Mesendoderm (in vitro differentiated cells): ENCODE data around the gene BGN.

Source experiments
- DNase-seq: peaks from one replicate; pipeline ENCODE4 v3.0.0; 2013
- H2AK5ac ChIP-seq: 2 replicates; pipeline ENCODE4 v1.6.1; 2013; ENCODE audit warnings: low read length, inconsistent platforms
- H2BK120ac ChIP-seq: 2 replicates; pipeline ENCODE4 v1.6.1; 2013; ENCODE audit warnings: low read depth, mild to moderate bottlenecking, low read length, moderate library complexity, mixed read lengths
- H2BK15ac ChIP-seq: replicated peaks from 2 replicates; pipeline ENCODE4 v1.6.1; 2013; ENCODE audit warnings: low read depth, mild to moderate bottlenecking, moderate library complexity
- H2BK5ac ChIP-seq: 2 replicates; pipeline ENCODE4 v1.6.1; 2013; ENCODE audit warnings: low read length, inconsistent platforms
- H3K18ac ChIP-seq: 2 replicates; pipeline ENCODE4 v1.6.1; 2013; ENCODE audit warnings: mild to moderate bottlenecking, low read length, mixed read lengths
- H3K23ac ChIP-seq: one replicate; pipeline ENCODE4 v1.6.1; 2013; ENCODE audit warnings: low read length
- H3K27ac ChIP-seq: 2 replicates; pipeline ENCODE4 v1.5.1; 2013; ENCODE audit warnings: low read depth, mild to moderate bottlenecking, inconsistent platforms, low read length, moderate library complexity
- H3K27me3 ChIP-seq: 2 replicates; pipeline ENCODE4 v1.6.1; 2013; ENCODE audit warnings: low read length, control low read depth, mild to moderate bottlenecking, inconsistent platforms; ENCODE audit not compliant: insufficient read depth, poor library complexity
- H3K36me3 ChIP-seq: 2 replicates; pipeline ENCODE4 v1.6.1; 2013; ENCODE audit warnings: low read length, inconsistent platforms; ENCODE audit not compliant: control insufficient read depth, insufficient read depth
- H3K4ac ChIP-seq: one replicate; pipeline ENCODE4 v1.6.1; 2013; ENCODE audit warnings: low read depth, mild to moderate bottlenecking, low read length, moderate library complexity
- H3K4me1 ChIP-seq: 2 replicates; pipeline ENCODE4 v1.6.1; 2013; ENCODE audit warnings: low read depth, low read length, inconsistent platforms; ENCODE audit not compliant: control insufficient read depth
- H3K4me2 ChIP-seq: 2 replicates; pipeline ENCODE4 v1.6.1; 2013; ENCODE audit warnings: low read length
- H3K4me3 ChIP-seq: 2 replicates; pipeline ENCODE4 v1.5.1; 2013; ENCODE audit warnings: mild to moderate bottlenecking, low read length
- H3K56ac ChIP-seq: one replicate; pipeline ENCODE4 v1.6.1; 2013; ENCODE audit warnings: low read length
- H3K79me1 ChIP-seq: 2 replicates; pipeline ENCODE4 v1.6.1; 2013; ENCODE audit warnings: low read length, inconsistent platforms
- H3K79me2 ChIP-seq: 2 replicates; pipeline ENCODE4 v1.6.1; 2013; ENCODE audit warnings: mild to moderate bottlenecking, low read length; ENCODE audit not compliant: control insufficient read depth, insufficient read depth
- H3K9ac ChIP-seq: 2 replicates; pipeline ENCODE4 v1.6.1; 2013; ENCODE audit warnings: low read length, inconsistent platforms
- H4K5ac ChIP-seq: one replicate; pipeline ENCODE4 v1.6.1; 2013; ENCODE audit warnings: low read length
- H4K8ac ChIP-seq: one replicate; pipeline ENCODE4 v1.6.1; 2013; ENCODE audit warnings: low read depth, mild to moderate bottlenecking, control low read depth, low read length, moderate library complexity
- WGBS: extraction: QIAGEN DNeasy Blood & Tissue Kit; methylation state at CpG from one replicate; pipeline ENCODE4 v1.1.7; 2013; ENCODE audit warnings: low lambda C conversion rate, missing lambda C conversion rate; ENCODE audit not compliant: insufficient coverage; ENCODE audit errors: extremely low coverage; 5-methylcytosine and 5-hydroxymethylcytosine counted together

Gene BGN

DNA sequence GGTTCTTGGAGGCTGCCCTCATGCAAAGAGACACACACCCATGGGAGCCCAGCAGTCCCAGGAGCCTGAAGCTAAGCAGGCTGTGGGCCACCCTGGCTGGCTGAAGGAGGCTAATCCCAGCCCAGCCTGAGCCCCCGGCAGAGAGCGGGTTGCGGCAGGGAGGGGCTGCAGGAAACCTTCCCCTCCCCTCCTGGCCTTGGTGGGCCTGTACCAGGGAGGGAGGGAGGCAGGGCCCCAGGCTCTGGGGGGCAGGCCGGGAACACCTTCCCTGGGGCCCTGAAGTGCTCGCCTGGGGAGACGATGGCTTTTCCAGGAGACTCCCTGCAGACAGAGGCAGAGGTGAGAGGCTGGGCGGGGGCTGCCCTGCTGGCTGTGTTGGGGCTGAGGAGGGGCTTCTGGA, 3.7 kb downstream of the BGN start:
- Histone ChIP-seq H4K5ac (no peak overlapping the region), H3K36me3 (no peaks in the 10 kb centered on the region), H3K23ac (no peak overlapping the region), H3K27ac (no peak overlapping the region), H3K79me2 (no peaks in the 10 kb centered on the region), H2BK15ac (no peak overlapping the region), H3K4me2 (no peak overlapping the region), H3K56ac (no peak overlapping the region), H2AK5ac (no peak overlapping the region), H2BK120ac (no peak overlapping the region), H3K18ac (no peak overlapping the region), H2BK5ac (no peak overlapping the region), H4K8ac (no peak overlapping the region), H3K9ac (no peak overlapping the region), H3K4ac (no peak overlapping the region), H3K4me3 (no peak overlapping the region), H3K27me3 (no peaks in the 10 kb centered on the region), H3K79me1 (no peaks in the 10 kb centered on the region), H3K4me1 (no peaks in the 10 kb centered on the region)
- no CpG with 5 or more reads among the region's 7 CpGs for WGBS
- DNase-seq: no peak

GRCh38 chrX:153499341-153499740, 4.6 kb downstream of the BGN start:
- Histone ChIP-seq H4K8ac (no peak overlapping the region), H3K4ac (no peak overlapping the region), H2AK5ac (no peak overlapping the region)

GRCh38 chrX:153499876-153500275, 5.1 kb downstream of the BGN start:
- Histone ChIP-seq H2BK120ac (no peak overlapping the region), H3K27ac (no peak overlapping the region), H3K4ac (no peak overlapping the region), H4K8ac (no peak overlapping the region), H3K79me2 (no peaks in the 10 kb centered on the region), H3K56ac (no peak overlapping the region), H3K4me2 (no peak overlapping the region), H3K4me1 (no peaks in the 10 kb centered on the region), H2BK15ac (no peak overlapping the region), H3K27me3 (no peaks in the 10 kb centered on the region), H3K4me3 (no peak overlapping the region), H3K23ac (no peak overlapping the region), H2AK5ac (no peak overlapping the region), H3K18ac (no peak overlapping the region), H4K5ac (no peak overlapping the region), H3K9ac (no peak overlapping the region), H3K79me1 (no peaks in the 10 kb centered on the region), H2BK5ac (no peak overlapping the region), H3K36me3 (no peaks in the 10 kb centered on the region)
- DNase-seq: no peak
- WGBS: no CpG with 5 or more reads among the region's 17 CpGs

More at GRCh38 chrX:153499341-153499740, 4.6 kb downstream of the BGN start:
- no peak overlapping the region for H2BK15ac ChIP-seq
- no peak for DNase-seq
- no peaks in the 10 kb centered on the region for H3K27me3 ChIP-seq
- no peak overlapping the region for H3K4me3 ChIP-seq
- no peaks in the 10 kb centered on the region for H3K4me1 ChIP-seq
- no peak overlapping the region for H3K4me2 ChIP-seq
- H2BK120ac ChIP-seq: no peak overlapping the region
- H3K56ac ChIP-seq: no peak overlapping the region
- whole genome bisulfite sequencing: no CpG with 5 or more reads among the region's 15 CpGs
- H3K79me1 ChIP-seq: no peaks in the 10 kb centered on the region
- no peak overlapping the region for H3K18ac ChIP-seq
- H3K27ac ChIP-seq: no peak overlapping the region
- H4K5ac ChIP-seq: no peak overlapping the region
- no peak overlapping the region for H3K23ac ChIP-seq
- H2BK5ac ChIP-seq: no peak overlapping the region
- no peak overlapping the region for H3K9ac ChIP-seq
- no peaks in the 10 kb centered on the region for H3K79me2 ChIP-seq
- H3K36me3 ChIP-seq: no peaks in the 10 kb centered on the region

- H3K18ac ChIP-seq: no peak overlapping the region
- no peak overlapping the region for H3K27ac ChIP-seq
- no CpG with 5 or more reads among the region's 9 CpGs for WGBS
Measured at GRCh38 chrX:153500676-153501280, 6.0 kb downstream of the BGN start.

DNA sequence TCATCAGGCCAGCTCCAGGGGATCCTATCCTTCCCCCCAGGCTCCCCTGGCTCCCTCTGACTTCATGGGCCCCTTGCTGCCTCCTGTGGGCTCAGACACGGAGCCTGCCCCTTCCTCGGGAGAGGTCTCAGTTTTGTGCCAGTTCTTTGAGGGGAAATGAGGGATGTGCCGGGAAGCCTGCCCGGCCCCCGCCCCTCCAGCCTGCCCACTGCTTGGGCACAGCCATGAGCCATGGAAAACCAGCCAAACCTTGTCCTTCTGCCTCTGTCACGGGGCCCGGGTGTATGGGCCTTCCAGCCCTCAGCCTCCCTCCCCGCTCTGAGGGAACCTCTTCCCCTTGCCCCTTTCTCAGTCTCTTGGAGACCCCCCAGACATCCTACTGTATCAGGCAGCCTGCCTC, 6.8 kb downstream of the BGN start:
- no peak overlapping the region for H3K56ac ChIP-seq
- H3K27me3 ChIP-seq: no peaks in the 10 kb centered on the region
- H3K4ac ChIP-seq: no peak overlapping the region
- no peak overlapping the region for H2BK120ac ChIP-seq
- H3K36me3 ChIP-seq: no peaks in the 10 kb centered on the region
- H2BK15ac ChIP-seq: no peak overlapping the region
- no CpG with 5 or more reads among the region's 8 CpGs for WGBS
- H3K4me1 ChIP-seq: no peaks in the 10 kb centered on the region
- no peak overlapping the region for H2BK5ac ChIP-seq
- no peak for DNase-seq
- H3K4me3 ChIP-seq: no peak overlapping the region
- no peak overlapping the region for H3K27ac ChIP-seq
- no peaks in the 10 kb centered on the region for H3K79me1 ChIP-seq
- no peak overlapping the region for H3K23ac ChIP-seq
- no peak overlapping the region for H3K9ac ChIP-seq
- no peak overlapping the region for H2AK5ac ChIP-seq
- H3K18ac ChIP-seq: no peak overlapping the region
- no peak overlapping the region for H4K5ac ChIP-seq
- no peak overlapping the region for H3K4me2 ChIP-seq
- no peak overlapping the region for H4K8ac ChIP-seq
- no peaks in the 10 kb centered on the region for H3K79me2 ChIP-seq

More at GRCh38 chrX:153500676-153501280, 6.0 kb downstream of the BGN start:
- Histone ChIP-seq H2BK15ac (no peak overlapping the region), H3K36me3 (no peaks in the 10 kb centered on the region), H3K4ac (no peak overlapping the region), H3K4me3 (no peak overlapping the region), H3K79me1 (no peaks in the 10 kb centered on the region), H3K4me2 (no peak overlapping the region), H3K27me3 (no peaks in the 10 kb centered on the region), H2AK5ac (no peak overlapping the region), H3K9ac (no peak overlapping the region), H2BK5ac (no peak overlapping the region), H4K8ac (no peak overlapping the region), H3K23ac (no peak overlapping the region), H3K4me1 (no peaks in the 10 kb centered on the region), H2BK120ac (no peak overlapping the region), H3K79me2 (no peaks in the 10 kb centered on the region), H4K5ac (no peak overlapping the region), H3K56ac (no peak overlapping the region)
- DNase-seq: no peak

GRCh38 chrX:153502131-153502530, 7.4 kb downstream of the BGN start:
- Histone ChIP-seq H2BK5ac (no peak overlapping the region), H3K18ac (no peak overlapping the region), H3K79me2 (no peaks in the 10 kb centered on the region), H2BK15ac (no peak overlapping the region), H3K56ac (no peak overlapping the region), H4K5ac (no peak overlapping the region), H3K27me3 (no peaks in the 10 kb centered on the region), H3K27ac (no peak overlapping the region), H3K23ac (no peak overlapping the region), H2BK120ac (no peak overlapping the region), H3K4me3 (no peak overlapping the region), H2AK5ac (no peak overlapping the region), H3K36me3 (no peaks in the 10 kb centered on the region), H4K8ac (no peak overlapping the region), H3K9ac (no peak overlapping the region), H3K4ac (no peak overlapping the region), H3K4me1 (no peaks in the 10 kb centered on the region), H3K79me1 (no peaks in the 10 kb centered on the region), H3K4me2 (no peak overlapping the region)
- WGBS: no CpG with 5 or more reads among the region's 10 CpGs
- DNase-seq: no peak
